Neutrophil (primary cell): ENCODE measurements around the gene LPP.

ENCODE experiments used
- H3K27ac ChIP-seq: fragments of 200-600 bp; sonication (generic); 2 replicates; pipeline ENCODE4 v1.5.1; 2016; ENCODE audit warnings: mild to moderate bottlenecking, moderate library complexity
- H3K27me3 ChIP-seq: fragments of 200-600 bp; sonication (generic); 2 replicates; pipeline ENCODE4 v1.6.0; 2016; ENCODE audit warnings: mild to moderate bottlenecking
- H3K36me3 ChIP-seq: fragments of 200-600 bp; sonication (generic); 2 replicates; pipeline ENCODE4 v1.5.1; 2017
- H3K4me1 ChIP-seq, 2 experiments: fragments of 200-600 bp in 1 of 2; sonication (generic) in 1 of 2; 1 replicate in 1 of 2; 2 replicates in 1 of 2; pipeline versions ENCODE4 v1.5.1 to v1.6.1; 2013 to 2016; ENCODE audit warnings: low read depth in 1 of 2, low read length in 1 of 2, mild to moderate bottlenecking in 1 of 2, moderate library complexity in 1 of 2; ENCODE audit not compliant: control insufficient read depth in 1 of 2, insufficient read depth in 1 of 2
- H3K4me3 ChIP-seq, 2 experiments: fragments of 200-600 bp in 1 of 2; sonication (generic) in 1 of 2; 1 replicate in 1 of 2; 2 replicates in 1 of 2; pipeline ENCODE4 v1.5.1; 2013 to 2016; ENCODE audit warnings: low read depth in 1 of 2, low read length in 1 of 2, mild to moderate bottlenecking in 1 of 2, moderate library complexity in 1 of 2
- H3K9me3 ChIP-seq: fragments of 200-600 bp; sonication (generic); 2 replicates; pipeline ENCODE4 v1.5.1; 2016
- CTCF ChIP-seq: fragments of 200-600 bp; sonication (generic); IDR thresholded peaks from 2 replicates; pipeline ENCODE4 v1.5.1; 2016; ENCODE audit warnings: antibody characterized with exemption

LPP gene

GRCh38 chr3:188760408-188760807, 606.5 kb downstream of the LPP start:
- H3K4me1 ChIP-seq: no peaks in the 10 kb centered on the region
- H3K36me3 ChIP-seq: no peaks in the 10 kb centered on the region
- TF ChIP-seq CTCF: no peak
- no peaks in the 10 kb centered on the region for H3K27me3 ChIP-seq
- no peak overlapping the region for H3K27ac ChIP-seq
- no peaks in the 10 kb centered on the region for H3K9me3 ChIP-seq
- no peak overlapping the region for H3K4me3 ChIP-seq

GRCh38 chr3:188761439-188761838, 607.5 kb downstream of the LPP start:
- Histone ChIP-seq H3K4me3 (no peak overlapping the region), H3K27ac (no peak overlapping the region), H3K27me3 (no peaks in the 10 kb centered on the region), H3K9me3 (no peaks in the 10 kb centered on the region), H3K4me1 (no peaks in the 10 kb centered on the region), H3K36me3 (no peaks in the 10 kb centered on the region)
- no peak for TF ChIP-seq CTCF

- no peaks in the 10 kb centered on the region for H3K36me3 ChIP-seq
- H3K4me3 ChIP-seq: no peak overlapping the region
- H3K4me1 ChIP-seq: no peaks in the 10 kb centered on the region
- no peak overlapping the region for H3K27ac ChIP-seq
- no peaks in the 10 kb centered on the region for H3K9me3 ChIP-seq
- no peaks in the 10 kb centered on the region for H3K27me3 ChIP-seq
- TF ChIP-seq CTCF: no peak
Measured at GRCh38 chr3:188761964-188762363, 608.0 kb downstream of the LPP start.

GRCh38 chr3:188764609-188765008, 610.7 kb downstream of the LPP start:
- H3K27me3 ChIP-seq: no peaks in the 10 kb centered on the region
- H3K36me3 ChIP-seq: no peaks in the 10 kb centered on the region
- H3K9me3 ChIP-seq: no peaks in the 10 kb centered on the region

GRCh38 chr3:188769831-188770230, 615.9 kb downstream of the LPP start:
- H3K27ac ChIP-seq: no peak overlapping the region
- H3K9me3 ChIP-seq: no peaks in the 10 kb centered on the region
- no peaks in the 10 kb centered on the region for H3K36me3 ChIP-seq
- H3K4me3 ChIP-seq: no peak overlapping the region
- TF ChIP-seq CTCF: no peak
- H3K4me1 ChIP-seq: no peaks in the 10 kb centered on the region
- H3K27me3 ChIP-seq: no peaks in the 10 kb centered on the region

More at GRCh38 chr3:188764609-188765008, 610.7 kb downstream of the LPP start:
- no peak for TF ChIP-seq CTCF
- no peak overlapping the region for H3K4me3 ChIP-seq
- no peaks in the 10 kb centered on the region for H3K4me1 ChIP-seq
- H3K27ac ChIP-seq: no peak overlapping the region

- no peak overlapping the region for H3K27ac ChIP-seq
- H3K4me1 ChIP-seq: no peaks in the 10 kb centered on the region
- no peak overlapping the region for H3K4me3 ChIP-seq
- no peaks in the 10 kb centered on the region for H3K36me3 ChIP-seq
- no peaks in the 10 kb centered on the region for H3K27me3 ChIP-seq
- H3K9me3 ChIP-seq: no peaks in the 10 kb centered on the region
- no peak for TF ChIP-seq CTCF
Measured at GRCh38 chr3:188772886-188773285, 618.9 kb downstream of the LPP start.
